NCI-H1694 treated with DMSO at 0.1 percent for 48 hours (cell line): ENCODE results near the gene INTS1.
A peak's percentile ranks its signal among the peaks of the same experiment; 100 is the strongest.

ENCODE experiments used
- DNase-seq: peaks from one replicate; lab custom pipeline; 2025; lab: John Stamatoyannopoulos, UW

The INTS1 gene

GRCh38 chr7:1431226-1431625 lies 73.0 kb downstream of the INTS1 start:
- no peak for DNase-seq

GRCh38 chr7:1430056-1430845 lies 73.9 kb downstream of the INTS1 start:
- no peak for DNase-seq

GRCh38 chr7:1428941-1429501 lies 75.2 kb downstream of the INTS1 start:
- DNase-seq = no peak

GRCh38 chr7:1427064-1427657 lies 77.0 kb downstream of the INTS1 start:
- no peak for DNase-seq

GRCh38 chr7:1426474-1426873 lies 77.7 kb downstream of the INTS1 start:
- no peak for DNase-seq

- no peak for DNase-seq
These were observed 78.7 kb downstream of the INTS1 start for GRCh38 chr7:1425292-1426136.

GRCh38 chr7:1424041-1424440 lies 80.1 kb downstream of the INTS1 start:
- no peak for DNase-seq

GRCh38 chr7:1423264-1423811 lies 80.9 kb downstream of the INTS1 start:
- DNase-seq = no peak

- DNase-seq = peak; percentile 55
These were observed 81.5 kb downstream of the INTS1 start for GRCh38 chr7:1422512-1423263.

GRCh38 chr7:1421946-1422345 lies 82.2 kb downstream of the INTS1 start:
- no peak for DNase-seq

- DNase-seq = no peak
These were observed 83.0 kb downstream of the INTS1 start for GRCh38 chr7:1421020-1421790.
